Nephron (organoid): ENCODE results near the gene SAMD11.
A peak's percentile ranks its signal among the peaks of the same experiment; 100 is the strongest.

Source experiments
- H3K27ac Mint-ChIP-seq, 3 experiments: 2 replicates each; pipeline ENCODE4 v1.8.0; 2020; ENCODE audit warnings: mixed read lengths in 3 of 3, mild to moderate bottlenecking in 2 of 3, moderate library complexity in 1 of 3
- H3K27me3 Mint-ChIP-seq: 2 replicates; pipeline ENCODE4 v1.8.0; 2021; ENCODE audit warnings: low read depth, mild to moderate bottlenecking, moderate library complexity, mixed read lengths
- H3K36me3 Mint-ChIP-seq: 2 replicates; pipeline ENCODE4 v1.8.0; 2020; ENCODE audit warnings: low read depth, mixed read lengths
- H3K4me1 Mint-ChIP-seq: 2 replicates; pipeline ENCODE4 v1.8.0; 2020; ENCODE audit warnings: mixed read lengths
- H3K4me3 Mint-ChIP-seq, 3 experiments: 2 replicates each; pipeline ENCODE4 v1.8.0; 2020; ENCODE audit warnings: mild to moderate bottlenecking in 3 of 3, mixed read lengths in 3 of 3, moderate library complexity in 2 of 3
- H3K9me3 Mint-ChIP-seq: 2 replicates; pipeline ENCODE4 v1.8.0; 2020; ENCODE audit warnings: mixed read lengths
- TF ChIP-seq, protein P1 (sequence below), 3 experiments: fragments of 200-600 bp; sonication (generic); IDR thresholded peaks; one replicate each; pipeline ENCODE4 v1.5.0; 2021; ENCODE audit warnings: antibody characterized with exemption in 3 of 3; ENCODE audit not compliant: unreplicated experiment in 3 of 3

Gene SAMD11

DNA sequence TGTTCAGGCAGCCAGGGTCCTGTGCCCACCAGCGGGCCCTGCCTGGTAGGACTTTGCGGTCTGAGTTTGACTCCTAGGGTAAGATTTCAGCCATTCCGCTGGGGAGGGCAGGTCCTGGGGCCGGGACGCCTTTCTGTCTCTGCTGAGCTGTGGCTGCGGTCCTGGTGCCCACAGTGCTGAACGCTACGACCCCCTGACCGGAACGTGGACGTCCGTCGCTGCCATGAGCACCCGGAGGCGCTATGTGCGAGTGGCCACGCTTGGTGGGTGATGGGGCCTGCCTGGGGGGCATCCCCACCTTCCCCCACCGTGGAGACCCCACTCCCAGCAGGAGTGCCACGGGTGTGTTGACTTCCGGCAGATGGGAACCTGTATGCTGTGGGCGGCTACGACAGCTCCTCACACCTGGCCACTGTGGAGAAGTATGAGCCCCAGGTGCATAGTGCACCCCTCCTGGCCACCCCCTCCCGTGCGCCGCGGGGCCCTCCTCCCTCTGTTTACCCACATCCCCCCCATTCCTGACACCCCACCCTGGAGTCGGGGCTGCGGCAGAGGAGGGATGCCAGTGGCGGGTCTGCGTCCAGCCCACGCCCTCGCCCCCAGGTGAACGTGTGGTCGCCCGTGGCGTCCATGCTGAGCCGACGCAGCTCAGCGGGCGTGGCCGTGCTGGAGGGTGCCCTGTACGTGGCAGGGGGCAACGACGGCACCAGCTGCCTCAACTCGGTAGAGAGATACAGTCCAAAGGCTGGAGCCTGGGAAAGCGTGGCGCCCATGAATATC is 40.2 kb downstream of the SAMD11 start:
- TF ChIP-seq, protein P1, sequence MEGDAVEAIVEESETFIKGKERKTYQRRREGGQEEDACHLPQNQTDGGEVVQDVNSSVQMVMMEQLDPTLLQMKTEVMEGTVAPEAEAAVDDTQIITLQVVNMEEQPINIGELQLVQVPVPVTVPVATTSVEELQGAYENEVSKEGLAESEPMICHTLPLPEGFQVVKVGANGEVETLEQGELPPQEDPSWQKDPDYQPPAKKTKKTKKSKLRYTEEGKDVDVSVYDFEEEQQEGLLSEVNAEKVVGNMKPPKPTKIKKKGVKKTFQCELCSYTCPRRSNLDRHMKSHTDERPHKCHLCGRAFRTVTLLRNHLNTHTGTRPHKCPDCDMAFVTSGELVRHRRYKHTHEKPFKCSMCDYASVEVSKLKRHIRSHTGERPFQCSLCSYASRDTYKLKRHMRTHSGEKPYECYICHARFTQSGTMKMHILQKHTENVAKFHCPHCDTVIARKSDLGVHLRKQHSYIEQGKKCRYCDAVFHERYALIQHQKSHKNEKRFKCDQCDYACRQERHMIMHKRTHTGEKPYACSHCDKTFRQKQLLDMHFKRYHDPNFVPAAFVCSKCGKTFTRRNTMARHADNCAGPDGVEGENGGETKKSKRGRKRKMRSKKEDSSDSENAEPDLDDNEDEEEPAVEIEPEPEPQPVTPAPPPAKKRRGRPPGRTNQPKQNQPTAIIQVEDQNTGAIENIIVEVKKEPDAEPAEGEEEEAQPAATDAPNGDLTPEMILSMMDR (IDR thresholded peaks at IDR 0.05; ENCODE audit: unreplicated experiment in 3 of 3) = no peak
- H3K27ac Mint-ChIP-seq = no peak overlapping the region
- no peaks in the 10 kb centered on the region for H3K4me1 Mint-ChIP-seq
- peaks cover 4% of the 10 kb centered on the region for H3K36me3 Mint-ChIP-seq
- peak overlapping the region in 2 of 3 experiments; percentile 5 to 27 for H3K4me3 Mint-ChIP-seq
- peaks cover 18% of the 10 kb centered on the region for H3K27me3 Mint-ChIP-seq
- H3K9me3 Mint-ChIP-seq = no peaks in the 10 kb centered on the region

DNA sequence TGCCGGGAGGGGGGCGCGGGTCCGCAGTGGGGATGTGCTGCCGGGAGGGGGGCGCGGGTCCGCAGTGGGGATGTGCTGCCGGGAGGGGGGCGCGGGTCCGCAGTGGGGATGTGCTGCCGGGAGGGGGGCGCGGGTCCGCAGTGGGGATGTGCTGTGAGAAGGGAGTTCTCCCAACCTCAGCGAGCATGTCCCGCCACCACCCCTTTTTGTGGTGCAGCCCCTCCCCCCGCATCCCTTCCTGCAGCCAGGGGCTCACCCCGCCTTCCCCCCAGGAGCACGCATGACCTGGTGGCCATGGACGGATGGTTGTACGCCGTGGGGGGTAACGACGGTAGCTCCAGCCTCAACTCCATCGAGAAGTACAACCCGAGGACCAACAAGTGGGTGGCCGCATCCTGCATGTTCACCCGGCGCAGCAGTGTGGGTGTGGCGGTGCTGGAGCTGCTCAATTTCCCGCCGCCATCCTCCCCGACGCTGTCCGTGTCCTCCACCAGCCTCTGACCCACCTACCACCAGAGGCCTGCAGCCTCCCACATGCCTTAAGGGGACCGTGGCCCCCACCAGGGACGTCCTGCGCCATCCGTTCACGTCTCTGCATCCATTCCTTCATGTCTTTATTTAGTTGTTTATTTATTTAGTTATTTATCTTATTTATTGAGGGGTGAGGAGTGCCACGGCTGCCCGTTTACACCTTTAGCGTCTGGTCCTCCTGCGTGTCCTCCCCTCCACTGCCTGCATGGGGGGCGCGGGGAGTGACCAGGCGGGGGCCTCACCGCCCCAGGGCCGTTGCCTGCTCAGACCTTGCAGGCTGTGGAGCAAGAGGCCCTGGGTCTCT is 41.2 kb downstream of the SAMD11 start:
- Mint-ChIP-seq H3K9me3 (no peaks in the 10 kb centered on the region), H3K4me1 (no peaks in the 10 kb centered on the region), H3K27ac (no peak overlapping the region), H3K36me3 (peaks cover 4% of the 10 kb centered on the region), H3K4me3 (peak overlapping the region; percentile 52 to 83 (median 79)), H3K27me3 (peaks cover 28% of the 10 kb centered on the region)
- TF ChIP-seq, protein P1 (IDR thresholded peaks at IDR 0.05; ENCODE audit: unreplicated experiment in 3 of 3) = no peak

DNA sequence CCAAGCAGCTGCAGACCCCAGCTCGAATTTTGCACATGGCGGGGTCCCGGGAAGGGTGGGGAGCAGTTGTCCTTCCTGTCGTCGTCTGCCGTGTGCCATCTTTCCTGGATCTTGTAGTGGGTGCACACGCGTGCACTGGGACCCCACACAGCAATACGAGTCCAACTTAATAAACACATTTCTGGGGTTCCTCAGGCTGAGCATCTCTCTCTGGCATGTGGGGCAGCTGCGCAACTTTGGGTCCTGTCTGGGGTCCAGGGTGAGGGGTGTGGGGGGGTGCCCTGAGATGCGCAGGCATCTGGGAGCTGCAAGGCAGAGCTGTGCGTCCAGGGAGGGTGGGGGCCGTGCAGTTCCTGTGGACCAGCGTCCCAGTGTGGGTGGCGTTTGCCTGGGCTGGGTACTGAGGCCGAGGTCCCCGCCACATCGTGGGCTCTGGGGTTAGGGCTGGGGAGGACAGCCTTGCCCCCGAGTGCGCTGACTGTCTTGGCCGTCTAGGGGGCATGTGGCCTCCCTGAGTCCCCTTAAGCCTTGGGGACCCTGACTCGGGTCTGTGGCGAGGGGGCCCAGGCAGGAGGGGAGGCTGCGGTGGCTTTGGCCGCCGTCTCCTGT is 41.9 kb downstream of the SAMD11 start:
- Mint-ChIP-seq H3K27ac (no peak overlapping the region), H3K36me3 (peaks cover 4% of the 10 kb centered on the region), H3K4me1 (no peaks in the 10 kb centered on the region), H3K9me3 (no peaks in the 10 kb centered on the region), H3K27me3 (peaks cover 35% of the 10 kb centered on the region), H3K4me3 (no peak overlapping the region)
- TF ChIP-seq, protein P1 (IDR thresholded peaks at IDR 0.05; ENCODE audit: unreplicated experiment in 3 of 3) = no peak

DNA sequence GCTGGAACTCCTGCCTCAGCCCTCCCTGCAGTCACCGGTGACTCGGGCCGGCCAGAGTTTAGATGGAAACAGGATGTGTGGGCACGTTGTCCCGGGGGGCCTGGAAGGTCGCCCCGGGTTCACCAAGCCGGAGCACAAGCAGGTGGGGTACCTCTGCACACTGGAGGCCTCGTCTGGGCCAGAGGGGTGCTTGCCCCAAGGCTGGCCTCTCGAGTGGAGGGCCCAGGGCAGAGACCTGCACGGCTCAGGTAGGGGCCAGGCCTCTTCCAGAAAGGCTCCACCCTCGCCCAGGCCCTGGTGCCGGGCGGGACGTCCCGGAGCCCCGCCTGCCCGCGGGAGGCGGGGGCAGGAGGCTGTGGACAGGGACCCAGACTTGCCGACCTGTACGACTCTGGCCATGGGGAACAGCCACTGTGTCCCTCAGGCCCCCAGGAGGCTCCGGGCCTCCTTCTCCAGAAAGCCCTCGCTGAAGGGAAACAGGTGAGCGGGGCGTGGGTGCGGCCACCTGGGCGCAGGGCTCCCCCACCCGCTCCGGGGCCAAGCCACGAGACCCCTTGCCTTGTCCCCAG is 42.5 kb downstream of the SAMD11 start, which contains the start of gene PLEKHN1:
Gene PLEKHN1, plus strand, starts transcription at position 348 of the 569 bp plus-strand sequence. Its CDS starts 50 bp downstream, at position 398.
- Mint-ChIP-seq H3K4me3 (peak within 1 kb of the TSS in 2 of 3 experiments; percentile 46 to 64), H3K4me1 (no peaks in the 10 kb centered on the region), H3K36me3 (peaks cover 4% of the 10 kb centered on the region), H3K27ac (no peak within 1 kb of the TSS), H3K9me3 (no peaks in the 10 kb centered on the region), H3K27me3 (peaks cover 40% of the 10 kb centered on the region)
- TF ChIP-seq, protein P1 (IDR thresholded peaks at IDR 0.05; ENCODE audit: unreplicated experiment in 3 of 3) = no peak

DNA sequence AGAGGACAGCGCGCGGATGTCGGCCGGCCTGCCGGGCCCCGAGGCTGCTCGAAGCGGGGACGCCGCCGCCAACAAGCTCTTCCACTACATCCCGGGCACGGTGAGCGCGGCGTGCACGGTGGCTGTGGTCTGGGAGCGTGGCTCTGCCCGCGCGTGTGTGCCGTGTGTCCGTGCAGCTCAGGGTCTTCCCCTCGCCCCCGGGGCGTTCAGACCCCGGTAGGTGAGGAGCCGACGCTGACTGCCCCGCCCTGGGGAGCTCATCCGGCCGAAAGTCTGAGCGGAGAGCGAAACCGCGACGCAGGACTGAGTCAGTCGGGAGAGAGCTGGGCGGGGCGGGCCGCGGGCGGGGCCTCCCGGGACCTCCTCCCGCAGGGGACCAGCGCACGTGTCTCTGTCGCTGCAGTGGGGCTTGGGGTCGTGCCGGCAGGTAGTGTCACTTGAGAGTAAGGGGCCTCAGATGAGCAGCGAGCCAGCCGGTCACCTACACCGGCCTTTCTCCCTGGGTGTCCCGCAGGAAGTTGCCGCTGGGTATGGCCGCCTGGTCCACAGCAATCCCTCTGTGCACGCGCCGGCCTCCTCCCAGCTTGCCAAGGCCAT is 43.1 kb downstream of the SAMD11 start:
- Mint-ChIP-seq H3K9me3 (no peaks in the 10 kb centered on the region), H3K27me3 (peaks cover 40% of the 10 kb centered on the region), H3K4me3 (peak overlapping the region in 2 of 3 experiments; percentile 46 to 64), H3K4me1 (no peaks in the 10 kb centered on the region), H3K36me3 (peaks cover 4% of the 10 kb centered on the region), H3K27ac (no peak overlapping the region)
- TF ChIP-seq, protein P1 (IDR thresholded peaks at IDR 0.05; ENCODE audit: unreplicated experiment in 3 of 3) = no peak
